ENCODE data around the gene EVA1A.

EVA1A gene

GRCh38 chr2:75558136-75558535, 2.6 kb downstream of the EVA1A start:
- Histone ChIP-seq H3K79me2 (ENCODE audit: insufficient read depth, low read length) (peaks cover 76% of the 10 kb centered on the region), H3K36me3 (ENCODE audit: insufficient read depth, low read length) (peaks cover 42% of the 10 kb centered on the region), H3K9me3 (ENCODE audit: insufficient read depth, low read length, severe bottlenecking) (no peaks in the 10 kb centered on the region), H4K20me1 (ENCODE audit: insufficient read depth, low read length) (peaks cover 43% of the 10 kb centered on the region), H3K27me3 (ENCODE audit: insufficient read depth, low read length, poor library complexity) (no peaks in the 10 kb centered on the region), H3K9ac (ENCODE audit: low read depth, low read length) (peak overlapping the region; percentile 84; the same call in 1 of the 2 replicates), H3K27ac (ENCODE audit: low read length) (peak overlapping the region; percentile 64), H2AFZ (ENCODE audit: low read depth, low read length) (no peak overlapping the region), H3K4me3 (ENCODE audit: low read depth in 1 of 2, low read length in 2 of 2) (peak overlapping the region in 1 of 2 experiments; percentile 90; a peak in 1 of 4 replicates), H3K4me1 (ENCODE audit: insufficient read depth, low read length) (peaks cover 94% of the 10 kb centered on the region), H3K4me2 (ENCODE audit: insufficient read depth, low read length) (peak overlapping the region; percentile 86)
- DNase-seq = no peak
- TF ChIP-seq EZH2 (IDR thresholded peaks at IDR 0.05; ENCODE audit: borderline replicate concordance, low read depth, low read length, severe bottlenecking) (no peak), CTCF (IDR thresholded peaks at IDR 0.05; ENCODE audit: borderline replicate concordance, extremely low read depth, low read length, poor library complexity, severe bottlenecking) (no peak)
- ATAC-seq (ENCODE audit: insufficient read depth, low read depth) = no peak

GRCh38 chr2:75557474-75558133, 3.1 kb downstream of the EVA1A start:
- Histone ChIP-seq H3K4me2 (ENCODE audit: insufficient read depth, low read length) (peak overlapping the region; percentile 86), H3K27me3 (ENCODE audit: insufficient read depth, low read length, poor library complexity) (no peaks in the 10 kb centered on the region), H3K9me3 (ENCODE audit: insufficient read depth, low read length, severe bottlenecking) (no peaks in the 10 kb centered on the region), H4K20me1 (ENCODE audit: insufficient read depth, low read length) (peaks cover 46% of the 10 kb centered on the region), H3K4me1 (ENCODE audit: insufficient read depth, low read length) (peaks cover 92% of the 10 kb centered on the region), H3K9ac (ENCODE audit: low read depth, low read length) (no peak overlapping the region), H3K27ac (ENCODE audit: low read length) (peak overlapping the region; percentile 12; the same call in 1 of the 2 replicates), H3K36me3 (ENCODE audit: insufficient read depth, low read length) (peaks cover 46% of the 10 kb centered on the region), H3K79me2 (ENCODE audit: insufficient read depth, low read length) (peaks cover 81% of the 10 kb centered on the region), H3K4me3 (ENCODE audit: low read depth in 1 of 2, low read length in 2 of 2) (peak overlapping the region in 1 of 2 experiments; percentile 22; a peak in 2 of 4 replicates), H2AFZ (ENCODE audit: low read depth, low read length) (no peak overlapping the region)
- no peak for ATAC-seq (ENCODE audit: insufficient read depth, low read depth)
- TF ChIP-seq CTCF (IDR thresholded peaks at IDR 0.05; ENCODE audit: borderline replicate concordance, extremely low read depth, low read length, poor library complexity, severe bottlenecking) = no peak
- no peak for TF ChIP-seq EZH2 (IDR thresholded peaks at IDR 0.05; ENCODE audit: borderline replicate concordance, low read depth, low read length, severe bottlenecking)
- DNase-seq = no peak

- Histone ChIP-seq H4K20me1 (ENCODE audit: insufficient read depth, low read length) (peaks cover 46% of the 10 kb centered on the region), H2AFZ (ENCODE audit: low read depth, low read length) (no peak overlapping the region), H3K9me3 (ENCODE audit: insufficient read depth, low read length, severe bottlenecking) (no peaks in the 10 kb centered on the region), H3K4me1 (ENCODE audit: insufficient read depth, low read length) (peaks cover 89% of the 10 kb centered on the region), H3K9ac (ENCODE audit: low read depth, low read length) (no peak overlapping the region), H3K4me2 (ENCODE audit: insufficient read depth, low read length) (peak overlapping the region; percentile 86), H3K4me3 (ENCODE audit: low read depth in 1 of 2, low read length in 2 of 2) (peak overlapping the region in 1 of 2 experiments; percentile 16; a peak in 1 of 4 replicates), H3K36me3 (ENCODE audit: insufficient read depth, low read length) (peaks cover 54% of the 10 kb centered on the region), H3K27me3 (ENCODE audit: insufficient read depth, low read length, poor library complexity) (no peaks in the 10 kb centered on the region), H3K79me2 (ENCODE audit: insufficient read depth, low read length) (peaks cover 89% of the 10 kb centered on the region), H3K27ac (ENCODE audit: low read length) (peak overlapping the region; percentile 59)
- DNase-seq (no peak), ATAC-seq (ENCODE audit: insufficient read depth, low read depth) (no peak)
- TF ChIP-seq CTCF (IDR thresholded peaks at IDR 0.05; ENCODE audit: borderline replicate concordance, extremely low read depth, low read length, poor library complexity, severe bottlenecking) (no peak), EZH2 (IDR thresholded peaks at IDR 0.05; ENCODE audit: borderline replicate concordance, low read depth, low read length, severe bottlenecking) (no peak)
Observed at GRCh38 chr2:75556679-75557366, 3.9 kb downstream of the EVA1A start.
